Astrocyte of the spinal cord (primary cell): ENCODE results near the gene SMO.

Experiments used
- DNase-seq: peaks from one replicate; pipeline ENCODE4 v3.0.0; 2011; ENCODE audit warnings: low read depth, low spot score
- H3K4me3 ChIP-seq: 2 replicates; pipeline ENCODE4 v1.5.1; 2011; ENCODE audit warnings: low read depth, mild to moderate bottlenecking, low read length, moderate library complexity
- in situ Hi-C: cut with HindIII; loops from 2 replicates; pipeline ENCODE4 v1.10.0; 2017; ENCODE audit warnings: low sequenced_read_pairs
- TF ChIP-seq, protein P1 (sequence below): IDR thresholded peaks from 2 replicates; pipeline ENCODE4 v1.5.1; 2012; ENCODE audit warnings: low read depth, mild to moderate bottlenecking, low read length, inconsistent platforms

The SMO gene

DNA sequence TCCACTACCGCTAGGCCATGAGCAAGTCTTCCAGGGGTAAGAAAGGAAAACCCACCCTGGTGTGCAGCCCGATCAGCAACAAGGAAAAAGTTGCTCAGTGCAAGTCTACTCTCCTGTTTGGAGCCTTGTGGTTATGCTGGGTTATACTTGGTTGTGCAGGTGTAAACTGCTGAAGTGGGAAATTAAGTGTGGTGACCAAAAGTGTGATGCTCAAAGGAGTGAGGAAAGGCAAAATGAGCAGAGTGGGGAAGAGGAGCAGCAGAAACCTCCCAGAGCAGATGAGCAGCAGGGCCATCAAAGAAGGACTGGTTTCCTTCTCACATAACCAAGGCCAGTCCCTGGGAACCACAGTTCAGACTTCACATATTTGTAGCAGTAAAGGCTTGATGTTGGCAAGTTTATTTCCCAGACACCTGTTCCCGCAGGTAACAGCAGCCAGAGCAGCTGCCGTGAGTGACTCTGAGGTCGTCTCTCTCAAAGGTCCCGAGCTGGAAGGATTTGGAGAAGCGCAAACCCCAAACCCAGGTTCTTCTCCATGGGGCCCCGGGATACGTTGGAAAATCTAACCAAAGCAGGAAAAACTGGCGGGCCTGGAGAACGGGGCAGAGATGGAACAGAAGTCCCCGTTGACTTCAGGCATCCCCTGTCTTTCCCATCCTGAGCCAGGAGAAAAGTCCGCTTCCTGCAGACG is 607 bp upstream of the SMO start:
- in situ Hi-C loops = no loop called here

DNA sequence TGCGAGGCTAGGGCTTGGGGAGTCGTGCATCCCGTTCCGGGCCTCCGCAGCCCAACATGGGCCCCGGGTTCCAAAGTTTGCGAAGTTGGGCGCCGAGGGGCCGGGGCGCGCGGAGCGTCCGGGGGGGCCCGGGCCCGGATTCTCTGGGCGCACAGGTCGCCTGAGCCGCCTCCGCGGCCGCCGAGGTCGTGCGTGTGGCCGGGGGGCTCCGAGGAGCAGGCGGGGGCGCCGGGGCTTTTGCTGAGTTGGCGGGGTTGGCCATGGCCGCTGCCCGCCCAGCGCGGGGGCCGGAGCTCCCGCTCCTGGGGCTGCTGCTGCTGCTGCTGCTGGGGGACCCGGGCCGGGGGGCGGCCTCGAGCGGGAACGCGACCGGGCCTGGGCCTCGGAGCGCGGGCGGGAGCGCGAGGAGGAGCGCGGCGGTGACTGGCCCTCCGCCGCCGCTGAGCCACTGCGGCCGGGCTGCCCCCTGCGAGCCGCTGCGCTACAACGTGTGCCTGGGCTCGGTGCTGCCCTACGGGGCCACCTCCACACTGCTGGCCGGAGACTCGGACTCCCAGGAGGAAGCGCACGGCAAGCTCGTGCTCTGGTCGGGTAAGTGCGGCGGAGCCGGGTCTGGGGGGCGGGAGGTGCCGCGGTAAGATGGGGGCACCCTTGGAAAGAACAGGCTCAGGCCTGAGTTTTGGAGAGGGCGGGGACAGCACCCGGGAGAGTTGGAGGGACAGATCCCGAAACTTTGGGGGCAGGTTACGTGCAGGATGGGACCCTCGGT is 643 bp downstream of the SMO start:
- in situ Hi-C loops = no loop called here
- H3K4me3 ChIP-seq = peak overlapping the region; percentile 60
- no peak for DNase-seq
- TF ChIP-seq, protein P1, sequence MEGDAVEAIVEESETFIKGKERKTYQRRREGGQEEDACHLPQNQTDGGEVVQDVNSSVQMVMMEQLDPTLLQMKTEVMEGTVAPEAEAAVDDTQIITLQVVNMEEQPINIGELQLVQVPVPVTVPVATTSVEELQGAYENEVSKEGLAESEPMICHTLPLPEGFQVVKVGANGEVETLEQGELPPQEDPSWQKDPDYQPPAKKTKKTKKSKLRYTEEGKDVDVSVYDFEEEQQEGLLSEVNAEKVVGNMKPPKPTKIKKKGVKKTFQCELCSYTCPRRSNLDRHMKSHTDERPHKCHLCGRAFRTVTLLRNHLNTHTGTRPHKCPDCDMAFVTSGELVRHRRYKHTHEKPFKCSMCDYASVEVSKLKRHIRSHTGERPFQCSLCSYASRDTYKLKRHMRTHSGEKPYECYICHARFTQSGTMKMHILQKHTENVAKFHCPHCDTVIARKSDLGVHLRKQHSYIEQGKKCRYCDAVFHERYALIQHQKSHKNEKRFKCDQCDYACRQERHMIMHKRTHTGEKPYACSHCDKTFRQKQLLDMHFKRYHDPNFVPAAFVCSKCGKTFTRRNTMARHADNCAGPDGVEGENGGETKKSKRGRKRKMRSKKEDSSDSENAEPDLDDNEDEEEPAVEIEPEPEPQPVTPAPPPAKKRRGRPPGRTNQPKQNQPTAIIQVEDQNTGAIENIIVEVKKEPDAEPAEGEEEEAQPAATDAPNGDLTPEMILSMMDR = no peak

More for the DNA sequence above, 607 bp upstream of the SMO start:
- H3K4me3 ChIP-seq = peak overlapping the region; percentile 60
- DNase-seq = no peak
- TF ChIP-seq, protein P1 = no peak

DNA sequence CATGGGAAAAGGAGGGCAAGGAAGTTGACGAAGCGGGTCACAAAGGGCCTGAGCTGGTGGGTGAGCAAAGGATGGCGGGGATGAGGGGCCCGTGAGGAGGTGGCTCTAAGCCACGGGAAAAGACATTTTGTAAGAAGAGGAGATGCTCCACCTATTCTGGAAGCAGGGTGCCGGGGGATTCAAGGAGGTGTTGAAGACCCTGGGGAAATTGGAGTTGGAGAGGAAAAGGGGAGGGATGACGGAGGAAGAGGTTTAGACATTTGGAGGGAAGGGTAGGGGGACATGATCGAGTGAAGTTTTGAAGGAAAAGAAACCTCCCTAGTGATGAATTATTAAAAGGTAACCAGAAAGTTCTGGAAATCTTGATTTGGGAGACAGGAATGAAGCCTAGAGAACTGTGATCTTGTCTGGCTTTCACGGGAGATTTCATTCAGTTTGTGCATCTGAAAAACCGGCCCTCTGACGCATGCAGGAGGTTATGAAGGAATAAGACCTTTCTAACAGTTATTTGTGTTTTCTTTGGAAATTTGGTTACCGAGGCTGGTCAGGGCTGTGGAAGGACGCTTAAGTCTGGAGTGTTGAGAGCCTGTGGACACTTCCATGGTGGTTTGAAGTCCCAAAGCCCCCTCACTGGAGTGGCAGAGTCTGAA is 1.4 kb downstream of the SMO start:
- peak overlapping the region; percentile 60 for H3K4me3 ChIP-seq
- DNase-seq = no peak
- in situ Hi-C loops = no loop called here
- TF ChIP-seq, protein P1 = no peak

DNA sequence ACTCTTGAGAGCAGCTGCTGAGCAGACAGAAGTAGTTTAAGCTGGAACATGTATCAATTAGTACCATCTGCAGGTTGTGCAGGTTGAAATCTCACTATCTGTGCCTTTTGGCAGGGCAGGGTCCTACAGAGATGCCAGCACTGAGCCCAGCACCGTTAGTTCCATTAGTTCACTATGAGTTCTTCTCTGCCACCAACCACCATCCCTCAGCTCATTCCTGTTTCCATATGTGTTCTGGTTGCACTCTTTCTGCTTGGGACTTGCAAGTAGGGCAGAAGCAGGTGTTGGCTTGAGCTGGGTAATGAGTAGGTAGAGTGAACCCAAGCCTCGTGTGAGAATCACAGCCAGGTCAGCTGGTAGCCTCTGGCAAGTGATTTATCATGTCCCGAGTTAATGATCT is 2.8 kb downstream of the SMO start:
- TF ChIP-seq, protein P1 = no peak
- DNase-seq = no peak
- in situ Hi-C loops = no loop called here
- no peak overlapping the region for H3K4me3 ChIP-seq

DNA sequence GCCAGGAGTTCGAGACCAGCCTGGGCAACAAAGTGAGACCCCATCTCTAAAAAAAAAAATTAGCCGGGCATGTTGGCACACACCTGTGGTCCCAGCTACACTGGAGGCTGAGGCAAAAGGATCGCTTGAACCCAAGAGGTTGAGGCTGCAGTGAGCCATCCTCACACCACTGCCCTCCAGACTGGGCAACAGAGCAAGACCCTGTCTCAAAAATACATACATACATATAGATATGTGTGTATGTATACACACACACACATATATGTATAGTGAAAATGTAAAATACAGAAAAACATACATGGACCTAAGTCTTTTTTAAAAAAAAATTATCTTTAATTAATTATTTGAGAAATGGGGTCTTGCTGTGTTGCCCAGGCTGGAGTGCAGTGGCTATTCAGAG is 5.5 kb downstream of the SMO start:
- DNase-seq = no peak
- TF ChIP-seq, protein P1 = no peak
- in situ Hi-C loops = no loop called here
- no peak overlapping the region for H3K4me3 ChIP-seq

DNA sequence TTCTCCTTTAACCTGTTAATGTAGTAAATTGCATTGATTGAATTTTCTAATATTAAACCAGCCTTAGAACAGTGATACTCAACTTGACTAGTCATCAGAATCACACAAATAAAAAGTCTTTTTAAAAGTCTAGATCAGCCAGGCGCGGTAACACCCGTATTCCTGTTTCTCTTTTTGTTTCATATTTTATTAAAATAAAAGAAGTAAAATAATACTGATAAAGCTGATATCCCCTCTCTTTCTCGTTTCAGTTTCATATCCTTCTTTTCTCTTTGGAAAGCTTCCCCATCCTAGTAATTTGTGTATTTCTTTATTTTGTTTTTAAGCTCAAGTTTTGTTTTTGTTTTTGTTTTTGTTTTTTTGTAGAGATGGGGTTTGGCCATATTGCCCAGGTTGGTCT is 9.3 kb downstream of the SMO start:
- TF ChIP-seq, protein P1 = no peak
- DNase-seq = no peak
- in situ Hi-C loops = no loop called here
- no peak overlapping the region for H3K4me3 ChIP-seq
